Measurements from ENCODE around the gene ICOSLG.
"Not testable (repeated sequence)": the region's sequence is repeated elsewhere in the genome, so short reads cannot be mapped to it uniquely, and the experiment has no call there.

DNA sequence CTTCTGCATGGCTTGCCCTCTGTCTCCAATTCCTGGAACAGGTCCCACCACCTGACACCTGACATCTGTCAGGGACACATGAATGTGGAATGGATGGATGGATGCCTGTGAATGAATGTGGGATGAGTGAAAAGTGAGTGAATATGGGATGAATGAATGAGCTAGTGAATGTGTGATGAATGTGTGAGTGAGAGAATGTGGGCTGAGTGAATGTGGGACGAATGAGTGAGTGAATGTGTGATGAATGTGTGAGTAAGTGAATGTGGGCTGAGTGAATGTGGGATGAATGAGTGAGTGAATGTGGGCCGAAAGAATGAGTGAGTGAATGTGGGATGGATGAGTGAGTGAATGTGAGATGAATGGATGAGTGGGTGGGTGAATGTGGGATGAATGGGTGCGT, 29.2 kb downstream of the ICOSLG start:
- TF ChIP-seq, protein P1, sequence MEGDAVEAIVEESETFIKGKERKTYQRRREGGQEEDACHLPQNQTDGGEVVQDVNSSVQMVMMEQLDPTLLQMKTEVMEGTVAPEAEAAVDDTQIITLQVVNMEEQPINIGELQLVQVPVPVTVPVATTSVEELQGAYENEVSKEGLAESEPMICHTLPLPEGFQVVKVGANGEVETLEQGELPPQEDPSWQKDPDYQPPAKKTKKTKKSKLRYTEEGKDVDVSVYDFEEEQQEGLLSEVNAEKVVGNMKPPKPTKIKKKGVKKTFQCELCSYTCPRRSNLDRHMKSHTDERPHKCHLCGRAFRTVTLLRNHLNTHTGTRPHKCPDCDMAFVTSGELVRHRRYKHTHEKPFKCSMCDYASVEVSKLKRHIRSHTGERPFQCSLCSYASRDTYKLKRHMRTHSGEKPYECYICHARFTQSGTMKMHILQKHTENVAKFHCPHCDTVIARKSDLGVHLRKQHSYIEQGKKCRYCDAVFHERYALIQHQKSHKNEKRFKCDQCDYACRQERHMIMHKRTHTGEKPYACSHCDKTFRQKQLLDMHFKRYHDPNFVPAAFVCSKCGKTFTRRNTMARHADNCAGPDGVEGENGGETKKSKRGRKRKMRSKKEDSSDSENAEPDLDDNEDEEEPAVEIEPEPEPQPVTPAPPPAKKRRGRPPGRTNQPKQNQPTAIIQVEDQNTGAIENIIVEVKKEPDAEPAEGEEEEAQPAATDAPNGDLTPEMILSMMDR (IDR thresholded peaks at IDR 0.05; ENCODE audit: low read depth, low read length): not testable (repeated sequence)
- TF ChIP-seq EZH2phosphoT487 (IDR thresholded peaks at IDR 0.05; ENCODE audit: low read depth): not testable (repeated sequence)

Data from OCI-LY3 (cell line).